HG03280 (cell line): ENCODE data around the gene MTHFD2L.
A peak's percentile ranks its signal among the peaks of the same experiment; 100 is the strongest.

Experiments
- ATAC-seq: cut with Tn5 transposase; IDR thresholded peaks from one replicate; pipeline ENCODE4 v1.9.1; 2021; ENCODE audit warnings: mild to moderate bottlenecking, moderate library complexity; ENCODE audit not compliant: unreplicated experiment

MTHFD2L gene

DNA sequence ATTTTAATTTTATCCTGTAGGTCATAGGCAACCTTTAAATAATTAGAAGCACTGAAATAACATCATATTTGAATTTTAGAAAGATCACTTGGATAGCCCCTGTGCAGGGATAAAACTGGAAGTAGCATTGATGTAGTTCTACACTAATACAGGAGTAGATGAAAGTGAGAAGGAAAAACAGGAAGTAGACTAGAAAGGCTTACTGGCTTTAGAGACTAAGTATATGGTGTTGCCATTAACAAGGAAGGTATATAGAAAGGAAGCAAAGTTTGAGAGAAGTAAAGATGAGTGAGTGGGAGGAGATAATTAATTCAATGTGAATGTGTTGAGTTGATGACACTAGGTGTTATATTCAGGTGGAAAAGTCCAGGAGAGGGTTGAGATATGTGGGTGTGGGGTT is 77.2 kb downstream of the MTHFD2L start:
- peak; percentile 75 for ATAC-seq

DNA sequence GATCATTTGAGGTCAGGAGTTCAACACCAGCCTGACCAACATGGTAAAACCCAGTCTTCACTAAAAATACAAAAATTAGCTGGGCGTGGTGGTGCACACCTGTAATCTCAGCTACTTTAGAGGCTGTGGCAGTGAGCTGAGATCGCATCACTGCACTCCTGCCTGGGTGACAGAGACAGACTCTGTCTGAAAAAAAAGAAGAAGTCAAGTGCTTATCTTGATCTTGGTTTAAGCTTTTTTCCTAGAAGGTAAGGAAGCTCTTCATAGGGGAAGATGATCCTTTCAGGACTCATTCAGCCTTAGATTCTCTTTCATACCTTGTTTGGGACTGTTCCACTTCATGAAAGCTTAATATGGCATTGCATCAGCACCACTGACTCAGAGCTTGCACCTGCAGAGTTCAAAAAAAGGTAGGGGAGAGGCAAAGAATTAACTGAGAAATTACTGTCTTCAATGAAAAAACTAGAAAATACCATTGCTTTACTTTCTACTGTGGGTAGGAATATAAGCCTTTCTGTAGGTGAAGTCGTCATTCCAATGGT is 79.6 kb downstream of the MTHFD2L start:
- ATAC-seq, result no peak

DNA sequence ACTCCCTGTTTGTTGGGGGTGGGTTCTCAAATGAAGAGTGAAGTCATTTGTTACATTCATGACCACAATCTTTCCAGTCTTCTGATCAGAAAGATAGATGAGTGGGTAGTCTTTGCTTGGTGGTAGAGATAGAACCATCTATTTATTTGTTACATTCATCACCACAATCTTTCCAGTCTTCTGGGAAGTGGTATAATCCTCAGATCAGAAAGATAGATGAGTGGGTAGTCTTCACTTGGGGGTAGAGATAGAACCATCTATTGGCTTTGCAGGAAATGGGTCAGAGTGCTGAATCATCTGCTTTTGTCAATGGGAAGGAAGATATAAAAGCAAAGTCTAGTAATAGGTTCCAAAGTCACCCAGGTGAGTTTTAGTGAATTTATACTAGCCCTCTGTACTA is 86.1 kb downstream of the MTHFD2L start:
- no peak for ATAC-seq

DNA sequence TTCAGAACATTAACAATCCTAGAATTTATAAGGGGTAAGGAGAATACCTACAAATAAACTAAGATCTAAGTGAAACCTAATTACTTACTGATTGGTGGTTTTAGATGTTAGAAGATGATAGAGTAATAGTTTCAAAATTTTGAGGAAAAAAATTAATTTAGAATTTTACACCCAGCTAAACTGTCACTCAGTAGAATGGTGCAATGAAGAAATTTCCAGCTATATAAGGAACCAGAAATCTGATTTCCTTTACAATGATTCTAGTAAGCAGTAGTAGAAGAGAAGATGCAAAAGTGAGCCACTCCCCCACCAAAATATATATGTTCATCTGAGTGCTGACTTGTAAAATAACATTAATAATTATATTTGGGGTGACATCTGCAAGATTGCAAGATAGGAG is 95.0 kb downstream of the MTHFD2L start:
- ATAC-seq, result no peak

DNA sequence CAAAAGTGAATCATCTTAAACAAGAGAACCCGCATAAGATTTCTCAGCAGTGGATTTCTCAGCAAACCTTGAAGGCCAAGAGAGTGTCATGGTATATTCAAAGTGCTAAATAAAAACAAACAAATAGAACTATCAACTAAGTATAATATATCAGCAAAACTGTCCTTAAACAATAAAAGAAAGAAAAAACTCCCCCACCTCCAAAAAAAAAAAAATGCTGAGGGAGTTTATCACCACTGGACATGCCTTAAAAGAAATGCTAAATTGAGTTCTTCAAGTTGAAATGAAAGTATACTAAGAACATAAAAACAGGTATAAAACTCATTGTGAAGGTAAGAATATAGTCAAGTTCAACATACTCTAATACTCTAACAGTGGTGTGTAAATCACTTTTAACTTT is 96.5 kb downstream of the MTHFD2L start:
- ATAC-seq, result no peak

DNA sequence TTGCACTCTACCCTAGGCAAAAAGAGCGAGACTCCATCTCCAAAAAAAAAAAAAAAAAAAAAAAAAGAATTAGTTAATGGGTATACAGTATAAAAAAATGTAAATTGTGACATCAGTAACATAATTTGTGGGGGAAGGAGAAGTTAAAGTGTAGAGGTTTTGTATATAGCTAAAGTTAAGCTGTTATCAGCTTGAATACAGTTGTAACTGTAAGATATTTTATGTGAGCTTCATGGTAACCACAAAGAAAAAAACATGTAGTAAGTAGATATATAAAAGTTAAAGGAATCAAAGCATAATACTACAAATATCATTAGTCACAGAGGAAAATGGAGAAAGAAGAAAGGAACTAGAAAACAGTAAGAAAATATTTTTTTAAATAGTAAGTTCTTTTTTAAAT is 97.2 kb downstream of the MTHFD2L start:
- ATAC-seq, result no peak

DNA sequence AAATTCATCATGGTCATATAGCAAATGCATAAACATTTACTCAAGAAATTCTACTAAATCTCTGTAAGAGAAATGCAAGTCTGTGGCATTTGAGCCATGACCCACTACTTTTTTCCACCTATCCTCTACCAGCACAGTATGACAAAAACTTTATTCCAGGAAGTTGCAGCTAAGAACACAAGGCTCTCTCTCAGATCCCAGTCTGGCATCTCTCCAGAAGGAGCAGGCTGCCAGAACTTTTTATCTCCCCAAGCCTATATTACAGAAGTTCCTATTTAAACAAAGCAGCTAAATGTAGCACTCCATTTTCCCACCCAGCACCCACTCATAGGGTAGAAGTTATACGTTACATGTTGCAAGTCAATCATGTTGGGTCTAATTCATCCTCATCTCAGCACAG is 101.0 kb downstream of the MTHFD2L start:
- ATAC-seq, result no peak

DNA sequence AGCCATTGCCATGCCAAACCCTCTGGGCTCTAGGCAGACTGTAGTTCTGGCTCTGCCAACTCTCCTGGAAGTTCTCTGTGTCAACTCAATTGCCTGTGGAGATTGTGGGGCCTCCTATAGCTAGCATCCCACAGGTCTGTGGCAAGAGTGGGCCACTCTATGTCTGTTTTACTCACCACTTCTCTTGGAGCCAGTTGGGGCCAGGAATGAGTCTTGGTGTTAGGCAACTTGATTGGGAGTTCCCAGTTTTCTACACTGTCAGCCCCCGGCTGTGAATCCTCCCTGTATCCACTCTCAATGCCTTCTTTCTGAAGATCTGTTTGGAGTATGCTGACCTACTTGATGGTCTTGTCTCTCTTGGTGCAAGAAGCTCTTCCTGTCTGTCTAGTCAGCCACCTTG is 102.1 kb downstream of the MTHFD2L start:
- ATAC-seq, result no peak

DNA sequence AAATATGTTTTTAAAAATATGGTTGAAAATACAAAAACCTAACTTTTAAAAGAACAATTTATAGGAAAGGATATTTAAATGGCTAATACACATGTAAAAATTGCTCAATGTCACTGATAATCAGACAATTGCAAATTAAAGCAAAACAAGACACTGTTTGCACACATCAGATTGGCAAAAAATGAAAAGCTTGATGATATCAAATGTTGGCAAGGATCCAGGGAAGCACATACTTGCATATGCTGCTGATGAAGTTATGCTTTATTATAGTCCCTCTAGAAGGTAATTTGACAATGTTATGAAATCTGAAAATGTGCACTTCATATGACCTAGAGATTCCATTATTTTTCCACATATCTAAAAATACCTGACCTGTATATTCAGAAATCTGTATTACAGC is 104.6 kb downstream of the MTHFD2L start:
- ATAC-seq, result no peak

DNA sequence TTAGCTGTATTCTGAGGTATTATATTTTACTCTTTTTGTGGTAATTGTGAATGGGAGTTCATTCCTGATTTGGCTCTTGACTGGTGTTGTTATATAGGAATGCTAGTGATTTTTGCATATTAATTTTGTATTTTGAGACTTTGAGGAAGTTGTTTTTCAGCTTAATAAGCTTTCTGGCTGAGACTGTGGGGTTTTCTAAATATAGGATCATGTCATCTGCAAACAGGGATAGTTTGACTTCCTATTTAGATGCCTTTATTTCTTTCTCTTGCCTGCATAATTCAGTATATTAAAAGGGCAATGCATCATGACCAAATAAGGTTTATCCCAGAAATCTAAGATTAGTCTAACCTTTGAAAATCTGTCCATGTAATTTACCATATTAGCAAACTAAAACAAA is 105.6 kb downstream of the MTHFD2L start:
- no peak for ATAC-seq

DNA sequence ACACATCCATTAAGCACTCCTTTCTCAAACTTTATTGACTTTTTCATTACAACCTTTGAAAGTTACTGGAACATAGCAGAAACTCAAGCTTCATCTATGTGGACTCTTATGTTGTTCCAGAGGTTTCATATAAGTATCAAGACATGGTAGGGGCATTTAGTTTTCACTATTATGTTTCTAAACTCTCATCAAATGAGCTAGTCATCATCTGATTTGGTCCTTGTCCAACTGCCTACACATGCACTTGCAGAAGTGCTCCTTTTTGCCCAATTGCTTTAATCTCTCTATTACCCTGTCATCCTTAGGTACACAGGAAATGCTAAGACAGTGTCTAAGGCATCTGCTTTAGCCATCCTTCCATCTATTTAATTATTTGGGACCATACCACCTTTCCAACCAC is 108.2 kb downstream of the MTHFD2L start:
- no peak for ATAC-seq

DNA sequence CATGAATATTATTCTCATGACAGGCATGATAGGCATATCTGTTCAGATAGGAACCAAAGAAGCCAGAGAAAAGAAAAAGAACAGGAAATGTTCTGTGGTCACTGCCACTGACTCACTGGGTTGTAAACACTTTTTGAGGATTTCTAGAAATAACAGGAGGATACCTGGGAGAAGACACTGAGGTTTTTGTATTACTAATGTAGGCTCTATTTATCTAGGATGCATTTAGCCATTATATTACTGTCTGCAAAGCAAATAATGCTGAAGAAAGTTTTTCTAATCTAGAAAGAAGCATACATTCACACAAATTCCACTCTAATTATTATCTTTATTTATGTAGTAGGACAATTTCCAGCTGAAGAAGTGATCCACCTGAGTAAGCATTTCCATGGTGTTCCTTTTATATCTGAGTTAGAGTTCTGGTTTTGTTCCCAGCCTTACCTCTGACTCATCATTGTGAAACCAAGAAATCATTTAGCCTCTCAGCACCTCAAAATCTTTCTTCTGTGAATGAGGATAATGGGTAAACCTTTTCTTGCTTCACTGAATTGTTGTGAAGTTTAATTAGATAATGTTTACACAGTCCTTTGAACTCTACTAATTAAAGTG is 110.2 kb downstream of the MTHFD2L start:
- no peak for ATAC-seq

DNA sequence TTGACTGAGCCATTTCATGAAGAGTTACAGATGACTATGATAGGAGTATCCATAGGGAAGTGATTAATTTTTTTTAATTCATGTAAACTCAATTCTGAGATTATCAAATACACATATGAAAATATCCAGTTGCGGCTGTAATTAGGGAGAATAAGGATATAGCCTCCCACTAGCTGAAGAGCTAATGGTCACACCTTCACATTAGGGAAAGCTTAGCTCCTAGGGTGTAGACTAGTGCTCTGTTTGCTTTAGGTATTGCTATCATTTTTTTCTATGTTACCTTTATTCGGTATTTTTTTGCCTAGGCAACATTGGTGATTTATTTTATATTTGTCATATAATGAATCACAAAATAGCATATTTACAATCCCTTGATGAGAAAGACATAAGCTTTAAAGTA is 110.7 kb downstream of the MTHFD2L start:
- ATAC-seq, result no peak

DNA sequence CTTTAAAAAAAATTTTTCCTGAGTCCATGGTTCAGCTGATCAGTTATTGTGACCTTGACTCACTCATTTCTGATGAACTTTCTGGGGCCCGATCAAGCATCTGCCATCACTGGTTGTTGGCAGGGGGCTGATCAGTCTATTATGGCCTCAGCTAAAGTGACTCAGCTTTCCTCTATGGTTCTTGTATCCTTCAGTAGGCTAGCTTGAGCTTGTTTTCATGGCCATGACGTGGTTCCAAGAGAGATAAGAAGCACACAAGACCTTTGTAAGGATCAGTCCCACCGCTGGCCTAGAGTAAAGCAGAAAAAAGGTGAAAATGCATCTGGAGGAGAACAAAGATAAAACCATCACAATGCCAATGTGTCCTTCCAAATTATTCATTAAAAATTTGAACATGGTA is 120.6 kb downstream of the MTHFD2L start:
- ATAC-seq, result no peak

DNA sequence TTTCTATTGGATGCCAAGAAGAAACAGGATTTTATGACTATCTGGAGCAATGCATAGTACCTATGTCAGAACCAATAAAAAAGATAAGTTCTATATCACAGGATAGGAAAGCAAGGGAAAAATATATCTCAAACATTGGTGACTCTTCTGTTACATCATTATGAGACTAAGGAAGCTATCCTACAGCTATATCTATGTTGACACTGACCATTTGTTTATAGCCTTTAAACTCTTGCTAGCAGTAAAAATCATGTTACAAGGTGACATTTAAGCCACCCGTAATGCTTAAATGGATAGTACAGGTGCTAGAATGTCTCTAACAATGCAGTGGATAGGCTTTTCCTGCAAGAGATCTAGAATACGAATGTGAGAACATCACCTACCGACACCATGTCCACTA is 121.8 kb downstream of the MTHFD2L start:
- ATAC-seq, result no peak

DNA sequence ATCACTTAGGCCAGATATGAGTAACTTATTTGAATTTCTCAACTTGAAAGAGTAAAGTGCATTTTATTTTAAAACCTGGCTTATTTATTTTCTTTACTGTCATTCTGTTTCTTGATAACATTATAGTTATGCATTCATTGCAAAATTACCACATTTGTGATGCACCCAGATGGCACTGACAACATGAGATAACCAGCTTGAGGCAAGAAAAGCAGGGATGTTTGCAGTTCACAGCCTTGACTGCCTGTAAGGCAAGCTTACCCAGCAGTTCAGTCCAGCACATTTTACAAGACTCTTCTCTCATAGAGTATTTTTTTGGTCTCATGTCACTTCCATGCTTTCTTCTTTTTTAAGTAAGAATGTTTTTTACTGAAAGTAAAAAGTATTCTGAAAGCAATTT is 125.0 kb downstream of the MTHFD2L start:
- no peak for ATAC-seq

DNA sequence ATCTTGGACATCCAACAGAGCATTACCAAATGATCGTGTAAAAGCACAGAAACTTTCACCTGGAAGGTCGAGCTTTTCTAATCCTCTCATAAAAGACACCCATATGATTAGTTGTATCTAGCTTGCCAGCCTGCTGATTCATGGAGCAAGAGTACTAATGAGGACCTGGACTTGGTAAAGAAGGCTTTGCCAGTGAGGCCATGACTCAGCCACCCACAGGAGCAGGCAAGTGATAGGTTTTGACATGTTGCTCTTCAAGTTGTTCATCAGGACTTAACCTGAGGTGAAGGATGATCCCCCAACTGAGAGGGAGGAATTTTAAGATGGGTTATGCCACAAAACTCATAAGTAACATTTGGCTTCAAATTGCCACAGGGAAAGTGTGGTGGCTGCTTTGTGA is 125.7 kb downstream of the MTHFD2L start:
- no peak for ATAC-seq

DNA sequence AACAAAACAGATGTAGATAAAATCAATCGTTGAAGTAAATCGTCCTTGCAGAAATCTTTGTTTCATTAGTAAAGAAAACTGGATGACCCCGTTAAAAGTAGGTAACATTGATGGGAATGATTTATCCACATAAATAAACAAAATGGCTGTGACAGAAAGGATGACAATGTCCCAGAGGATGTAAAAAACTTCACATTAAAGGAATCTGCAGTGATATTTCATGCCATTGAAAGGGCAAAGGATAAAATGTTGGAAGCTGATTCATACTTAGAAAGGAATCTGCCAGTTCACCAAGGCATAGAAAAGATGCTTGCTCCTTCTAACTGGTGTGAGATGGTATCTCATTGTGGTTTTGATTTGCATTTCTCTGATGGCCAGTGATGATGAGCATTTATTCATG is 126.1 kb downstream of the MTHFD2L start:
- ATAC-seq, result no peak

DNA sequence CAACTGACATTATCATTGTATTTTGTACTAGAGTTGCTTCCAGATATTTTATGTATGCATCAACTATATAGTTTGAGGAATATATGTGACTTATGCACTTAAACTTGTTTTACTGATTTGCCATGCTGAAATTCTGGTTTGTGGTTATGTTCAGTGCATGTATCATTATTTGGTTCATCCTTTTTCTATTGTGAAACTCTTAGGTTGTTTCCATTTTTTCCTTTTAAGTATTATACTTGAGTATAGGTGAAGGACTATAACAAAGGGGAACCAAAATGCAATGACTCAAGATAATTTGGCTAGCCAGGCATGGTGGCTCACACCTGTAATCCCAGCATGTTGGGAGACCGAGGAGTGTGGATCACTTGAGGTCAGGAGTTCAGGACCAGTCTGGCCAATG is 129.2 kb downstream of the MTHFD2L start:
- ATAC-seq, result no peak

DNA sequence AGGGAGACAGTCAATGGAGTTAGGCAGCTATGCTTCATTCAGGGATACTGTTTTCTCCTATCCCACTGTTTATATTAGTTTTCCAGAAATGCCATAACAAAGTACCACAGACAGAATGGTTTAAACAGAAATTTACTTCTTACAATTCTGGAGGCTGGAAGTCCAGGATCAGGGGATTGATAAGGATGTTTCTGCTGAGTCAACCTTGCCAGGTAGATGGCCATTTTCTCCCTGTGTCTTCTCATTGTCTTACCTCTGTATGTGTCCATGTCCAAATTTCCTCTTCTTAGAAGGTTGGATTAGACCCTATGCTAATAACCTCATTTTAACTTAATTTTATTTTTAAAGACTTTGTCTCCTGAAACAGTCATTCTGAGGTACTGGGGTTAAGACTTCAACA is 129.9 kb downstream of the MTHFD2L start:
- ATAC-seq, result no peak

DNA sequence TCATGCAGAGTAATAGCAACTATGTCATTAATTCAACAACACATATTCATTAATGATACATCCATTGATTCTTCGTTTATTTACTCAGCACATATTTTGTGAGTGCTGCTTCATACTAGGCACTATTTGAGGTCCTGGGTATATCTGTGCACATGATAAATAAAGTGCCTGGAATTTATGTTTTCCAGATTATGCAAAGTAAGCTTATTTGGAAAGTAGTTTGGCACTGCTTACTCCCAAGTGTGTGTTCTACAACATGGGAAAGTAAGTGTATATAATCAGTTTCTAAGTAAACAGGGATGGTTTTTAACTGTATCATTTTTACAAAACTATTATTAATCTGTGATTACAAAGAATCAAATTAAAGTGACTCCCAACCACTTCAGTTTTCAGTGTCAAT is 133.6 kb downstream of the MTHFD2L start:
- no peak for ATAC-seq

DNA sequence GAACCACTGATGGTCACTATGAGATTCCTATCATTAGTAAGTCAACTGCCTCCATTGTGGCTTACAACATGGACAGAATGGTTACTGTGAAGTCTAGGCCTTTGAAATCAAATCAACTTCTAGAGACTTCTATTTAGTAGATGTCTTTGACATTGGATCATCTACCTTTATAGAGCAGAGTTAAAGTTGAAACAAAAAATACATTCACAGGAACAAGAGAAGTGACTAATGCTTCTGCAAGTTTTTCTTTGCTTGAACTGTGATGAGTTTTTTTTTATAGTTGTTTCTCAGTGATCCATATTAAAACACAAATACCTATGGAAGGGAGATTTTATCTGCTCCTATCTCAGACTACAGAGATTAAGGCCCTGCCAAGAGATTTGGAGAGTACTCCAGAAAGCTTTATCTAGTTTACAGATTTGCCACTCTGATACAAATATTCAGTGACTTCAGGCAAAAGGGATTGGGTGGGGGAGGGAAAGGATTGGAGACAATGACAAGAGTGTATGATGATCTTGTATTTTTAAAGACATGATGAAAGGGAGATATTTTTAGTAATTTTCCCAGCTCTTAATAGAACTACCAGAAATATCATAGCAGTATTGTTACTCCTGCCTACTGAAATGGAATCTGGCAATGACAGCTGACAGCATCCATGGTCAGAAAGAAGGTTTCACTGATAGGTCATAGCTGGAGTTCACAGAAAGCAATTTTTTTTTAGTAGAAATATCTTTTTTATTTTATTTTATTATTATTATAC is 134.4 kb downstream of the MTHFD2L start:
- no peak for ATAC-seq

DNA sequence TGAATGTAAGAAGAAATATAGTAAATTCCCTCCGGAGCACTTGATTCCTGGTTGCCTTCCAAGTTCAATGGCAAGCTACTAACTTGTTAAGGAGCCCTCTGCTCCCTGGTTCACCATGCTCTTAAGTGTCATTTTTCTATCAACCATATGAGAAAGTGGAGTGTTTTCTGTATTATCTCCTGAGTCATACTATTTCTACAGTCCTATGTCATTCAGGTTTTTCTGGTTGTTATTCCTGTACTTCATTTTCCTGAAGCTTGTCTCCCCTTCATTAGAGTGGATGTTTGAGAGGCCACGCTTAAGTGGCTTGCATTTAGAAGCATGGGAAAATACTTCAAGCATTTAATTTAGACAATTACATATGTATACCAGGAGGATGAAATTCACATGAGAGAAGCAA is 135.6 kb downstream of the MTHFD2L start:
- ATAC-seq, result no peak
